T-helper 2 cell treated with Interferon-gamma antibody and Interleukin-4, amounts not matched to agents 5 μg/mL and 100 μg/mL, for 36 hours (primary cell): ENCODE results near the gene FOXJ1.

Experiments
- DNase-seq: peaks from one replicate; pipeline ENCODE4 v3.0.0; 2021; ENCODE audit warnings: low spot score
- H3K27ac Mint-ChIP-seq: one replicate; pipeline ENCODE4 v1.8.0; 2021; ENCODE audit warnings: mild to moderate bottlenecking, mixed read lengths
- H3K27me3 Mint-ChIP-seq: one replicate; pipeline ENCODE4 v1.8.0; 2021; ENCODE audit warnings: low read depth, mixed read lengths
- H3K36me3 Mint-ChIP-seq: one replicate; pipeline ENCODE4 v1.8.0; 2021; ENCODE audit warnings: low read depth, mixed read lengths
- H3K4me1 Mint-ChIP-seq: one replicate; pipeline ENCODE4 v1.8.0; 2021; ENCODE audit warnings: low read depth, mixed read lengths
- H3K4me3 Mint-ChIP-seq: one replicate; pipeline ENCODE4 v1.8.0; 2022; ENCODE audit warnings: mild to moderate bottlenecking, moderate library complexity, mixed read lengths
- H3K9me3 Mint-ChIP-seq: one replicate; pipeline ENCODE4 v1.8.0; 2021; ENCODE audit warnings: mixed read lengths

Gene FOXJ1

GRCh38 chr17:76140661-76141211, 309 bp downstream of the FOXJ1 start:
- Mint-ChIP-seq H3K4me3 (peak overlapping the region; percentile 50), H3K9me3 (no peaks in the 10 kb centered on the region), H3K36me3 (peaks cover 14% of the 10 kb centered on the region), H3K4me1 (peaks cover 39% of the 10 kb centered on the region), H3K27ac (no peak overlapping the region), H3K27me3 (peaks cover 20% of the 10 kb centered on the region)
- DNase-seq = no peak

GRCh38 chr17:76139801-76140660, 1.0 kb downstream of the FOXJ1 start:
- no peak for DNase-seq
- Mint-ChIP-seq H3K27me3 (peaks cover 20% of the 10 kb centered on the region), H3K36me3 (peaks cover 8% of the 10 kb centered on the region), H3K4me3 (peak overlapping the region; percentile 58), H3K27ac (no peak overlapping the region), H3K4me1 (peaks cover 35% of the 10 kb centered on the region), H3K9me3 (no peaks in the 10 kb centered on the region)

- Mint-ChIP-seq H3K36me3 (peaks cover 4% of the 10 kb centered on the region), H3K4me3 (peak overlapping the region; percentile 58)
Observed at GRCh38 chr17:76138896-76139752, 1.9 kb downstream of the FOXJ1 start.

DNA sequence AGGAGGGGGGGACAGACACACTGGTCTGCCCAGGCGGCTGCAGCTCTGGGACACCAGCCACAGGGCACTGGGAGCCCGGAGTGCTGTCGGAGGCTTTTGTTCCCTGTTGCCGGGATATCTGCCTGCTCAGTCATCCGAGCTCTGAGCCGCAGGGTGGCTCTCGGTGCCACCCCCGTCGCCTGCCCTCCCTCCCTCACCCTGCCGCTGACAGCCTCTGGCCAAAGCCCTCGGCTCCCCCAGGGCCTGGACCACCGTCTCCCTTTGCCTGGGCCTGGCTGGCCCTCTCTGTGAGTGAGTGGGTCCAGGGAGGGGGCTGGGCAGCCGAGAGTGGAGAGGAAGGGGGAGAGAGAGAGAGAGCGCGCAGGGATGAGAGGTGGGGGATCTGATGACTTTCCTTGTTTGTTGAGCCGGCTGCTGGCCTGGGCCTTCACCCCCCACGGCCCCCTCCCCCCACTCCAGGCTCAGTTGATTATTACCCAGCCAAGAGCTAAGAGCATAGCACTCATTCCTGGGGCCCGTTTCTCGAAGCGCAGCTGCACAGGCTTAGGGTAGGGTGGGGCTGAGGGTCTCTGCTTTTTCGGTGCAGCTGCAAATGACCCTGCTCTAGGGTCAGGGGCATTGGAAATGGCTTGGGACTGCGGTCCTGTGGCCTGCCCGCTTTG, 2.7 kb downstream of the FOXJ1 start:
- H3K4me1 Mint-ChIP-seq = peaks cover 28% of the 10 kb centered on the region
- no peak overlapping the region for H3K4me3 Mint-ChIP-seq
- no peak for DNase-seq
- H3K27me3 Mint-ChIP-seq = peaks cover 20% of the 10 kb centered on the region
- H3K36me3 Mint-ChIP-seq = peaks cover 2% of the 10 kb centered on the region
- H3K9me3 Mint-ChIP-seq = no peaks in the 10 kb centered on the region
- no peak overlapping the region for H3K27ac Mint-ChIP-seq

More at GRCh38 chr17:76138896-76139752, 1.9 kb downstream of the FOXJ1 start:
- Mint-ChIP-seq H3K27ac (no peak overlapping the region), H3K9me3 (no peaks in the 10 kb centered on the region), H3K4me1 (peaks cover 30% of the 10 kb centered on the region), H3K27me3 (peaks cover 20% of the 10 kb centered on the region)
- DNase-seq = no peak

DNA sequence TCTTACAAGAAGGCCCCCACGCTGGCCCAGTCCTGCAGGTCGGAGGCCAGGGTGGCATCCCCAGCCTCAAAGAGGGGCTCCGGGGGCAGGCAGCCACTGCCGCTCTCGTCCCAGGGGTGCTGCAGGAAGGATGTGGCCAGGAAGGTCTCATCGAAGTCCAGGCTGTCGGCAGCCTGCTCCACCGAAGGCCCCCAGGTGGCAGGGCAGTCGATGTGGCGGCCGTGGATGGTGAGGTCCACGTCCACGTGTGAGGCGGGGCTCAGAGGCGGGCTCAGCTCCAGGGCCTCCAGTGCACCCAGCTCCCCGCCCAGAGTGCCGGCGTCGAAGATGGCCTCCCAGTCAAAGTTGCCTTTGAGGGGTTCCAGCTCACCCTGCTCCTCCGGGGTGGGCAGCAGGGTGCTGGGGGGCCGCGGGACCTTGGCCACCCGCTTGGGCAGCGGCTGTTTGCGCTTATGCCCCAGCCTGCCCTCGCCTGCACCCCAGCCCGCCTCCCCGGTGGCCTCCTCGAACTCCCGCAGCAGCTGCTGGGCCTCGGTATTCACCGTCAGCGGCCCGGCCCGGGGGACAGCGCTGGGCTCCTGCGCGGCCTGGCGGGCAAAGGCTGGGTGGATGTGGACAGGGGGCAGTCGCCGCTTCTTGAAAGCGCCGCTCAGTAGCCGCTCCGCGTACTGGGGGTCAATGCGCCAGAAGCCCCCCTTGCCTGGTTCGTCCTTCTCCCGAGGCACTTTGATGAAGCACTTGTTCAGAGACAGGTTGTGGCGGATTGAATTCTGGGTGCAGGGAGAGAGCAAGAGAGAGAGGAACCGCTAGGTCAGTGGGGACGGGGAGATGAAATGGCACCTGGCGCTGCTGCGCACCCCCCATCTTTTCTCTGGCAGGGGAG, 3.5 kb downstream of the FOXJ1 start:
- H3K9me3 Mint-ChIP-seq = no peaks in the 10 kb centered on the region
- H3K36me3 Mint-ChIP-seq = no peaks in the 10 kb centered on the region
- no peak for DNase-seq
- H3K4me3 Mint-ChIP-seq = no peak overlapping the region
- H3K27me3 Mint-ChIP-seq = peaks cover 20% of the 10 kb centered on the region
- H3K4me1 Mint-ChIP-seq = peaks cover 21% of the 10 kb centered on the region
- H3K27ac Mint-ChIP-seq = no peak overlapping the region

DNA sequence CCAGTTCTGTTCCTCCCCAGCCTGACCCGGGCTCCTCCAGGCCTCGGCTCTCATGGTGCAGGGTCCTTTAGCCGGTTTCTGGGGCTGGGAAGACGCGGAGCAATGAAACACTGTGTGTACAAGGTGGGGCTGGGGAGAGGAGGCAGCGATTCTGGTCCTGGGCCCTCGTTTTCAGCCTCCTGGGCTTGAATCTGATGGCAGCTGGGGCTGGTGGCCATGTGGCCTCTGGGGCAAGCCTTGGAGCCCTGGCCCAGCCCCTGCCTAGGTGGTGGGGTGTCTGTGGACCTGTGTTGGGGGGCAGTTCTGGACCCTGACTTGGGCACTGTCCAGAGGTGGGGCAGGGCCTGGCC, 4.1 kb downstream of the FOXJ1 start:
- peaks cover 20% of the 10 kb centered on the region for H3K27me3 Mint-ChIP-seq
- H3K36me3 Mint-ChIP-seq = no peaks in the 10 kb centered on the region
- no peak overlapping the region for H3K27ac Mint-ChIP-seq
- DNase-seq = no peak
- H3K4me1 Mint-ChIP-seq = peaks cover 15% of the 10 kb centered on the region
- H3K9me3 Mint-ChIP-seq = no peaks in the 10 kb centered on the region
- no peak overlapping the region for H3K4me3 Mint-ChIP-seq

- no peak overlapping the region for H3K27ac Mint-ChIP-seq
Observed at GRCh38 chr17:76136276-76137000, 4.6 kb downstream of the FOXJ1 start.

DNA sequence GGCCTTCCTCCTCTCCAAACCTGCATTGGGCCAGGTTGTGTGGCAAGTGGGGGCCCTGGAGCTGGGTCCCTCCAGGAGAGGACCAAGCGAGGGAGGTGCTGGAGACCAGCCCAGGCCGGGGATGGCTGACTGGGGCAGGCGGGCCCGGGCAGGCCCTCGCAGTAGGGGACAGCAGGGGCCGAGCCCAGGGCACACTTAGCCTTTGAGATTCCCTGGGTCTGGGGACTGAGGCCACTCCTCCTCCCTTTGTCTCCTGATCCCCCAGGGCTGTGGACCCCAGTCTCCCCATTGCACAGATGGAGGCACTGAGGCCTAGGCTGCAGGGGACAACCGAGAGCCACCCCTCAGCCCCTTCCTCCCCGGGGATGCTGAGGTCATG, 5.2 kb downstream of the FOXJ1 start:
- H3K27me3 Mint-ChIP-seq = peaks cover 20% of the 10 kb centered on the region
- H3K27ac Mint-ChIP-seq = no peak overlapping the region

More at GRCh38 chr17:76136276-76137000, 4.6 kb downstream of the FOXJ1 start:
- Mint-ChIP-seq H3K27me3 (peaks cover 20% of the 10 kb centered on the region), H3K4me3 (no peak overlapping the region), H3K36me3 (no peaks in the 10 kb centered on the region), H3K4me1 (peaks cover 11% of the 10 kb centered on the region), H3K9me3 (no peaks in the 10 kb centered on the region)
- no peak for DNase-seq

GRCh38 chr17:76134911-76135809, 5.9 kb downstream of the FOXJ1 start:
- H3K4me3 Mint-ChIP-seq = no peak overlapping the region
- no peak for DNase-seq
- no peaks in the 10 kb centered on the region for H3K36me3 Mint-ChIP-seq
- no peaks in the 10 kb centered on the region for H3K9me3 Mint-ChIP-seq
- H3K4me1 Mint-ChIP-seq = peaks cover 8% of the 10 kb centered on the region
- H3K27me3 Mint-ChIP-seq = peaks cover 15% of the 10 kb centered on the region
- no peak overlapping the region for H3K27ac Mint-ChIP-seq

More for the DNA sequence above, 5.2 kb downstream of the FOXJ1 start:
- no peaks in the 10 kb centered on the region for H3K36me3 Mint-ChIP-seq
- no peaks in the 10 kb centered on the region for H3K9me3 Mint-ChIP-seq
- peaks cover 11% of the 10 kb centered on the region for H3K4me1 Mint-ChIP-seq
- no peak overlapping the region for H3K4me3 Mint-ChIP-seq
- no peak for DNase-seq

GRCh38 chr17:76132574-76133338, 8.3 kb downstream of the FOXJ1 start:
- Mint-ChIP-seq H3K27ac (no peak overlapping the region), H3K27me3 (no peaks in the 10 kb centered on the region), H3K36me3 (no peaks in the 10 kb centered on the region), H3K9me3 (no peaks in the 10 kb centered on the region), H3K4me3 (no peak overlapping the region), H3K4me1 (peaks cover 8% of the 10 kb centered on the region)
- DNase-seq = no peak
